H1 (cell line): ENCODE measurements around the gene PGM2. TPM values are rescaled to one million over a fixed set of nuclear protein-coding genes. Genes with fewer than 3 reads are reported as not detected.

Source experiments
- HDAC2 ChIP-seq, 2 experiments: fragments of 300-600 bp in 1 of 2; sonication (generic) in 1 of 2; IDR thresholded peaks; 2 replicates each; pipeline ENCODE4 v1.6.1; 2011 to 2012; ENCODE audit warnings: low read depth in 2 of 2, low read length in 2 of 2, mild to moderate bottlenecking in 2 of 2, moderate library complexity in 2 of 2, borderline replicate concordance in 1 of 2, inconsistent platforms in 1 of 2
- TAF7 ChIP-seq: optimal IDR thresholded peaks from 2 replicates; pipeline ENCODE3; 2011; ENCODE audit warnings: low read depth, mild to moderate bottlenecking, inconsistent platforms, low read length, moderate library complexity, borderline replicate concordance
- polyA plus RNA-seq, 7 experiments: library from polyadenylated mRNA; depleted of rRNA in 3 of 7; stranded (reverse) in 5 of 7; unstranded in 2 of 7; fragments of >200 nt in 5 of 7; fragments of 200-250 nt in 2 of 7; gene quantifications; 1 replicate in 5 of 7; 2 replicates in 1 of 7; 4 replicates in 1 of 7; pipeline versions ENCODE4 v1.2.1 to v1.2.3, GENCODE V29; 2011 to 2013; ENCODE audit warnings: missing spikeins in 2 of 7, mixed read lengths in 2 of 7
- total RNA-seq: library from RNA; stranded (reverse); fragmentation: NEBNext Ultra II Directional; extraction: Animal tissue kit (Norgen Biotek cat#: 25700); gene quantifications from 2 replicates; pipeline ENCODE4 v1.2.1, GENCODE V29; 2021

PGM2 gene
- total and polyA plus RNA-seq, 2 of the 8 experiments (the other 6 are each of a cell fraction or from before 2014, with no cell fraction given) = 7.7 to 38.0 TPM

- no peak for TF ChIP-seq HDAC2 (IDR thresholded peaks at IDR 0.05; ENCODE audit: borderline replicate concordance in 1 of 2, low read depth in 2 of 2, low read length in 2 of 2)
- TF ChIP-seq TAF7 = no peak
Measured at GRCh38 chr4:37795581-37796195, 30.8 kb upstream of the PGM2 start (continued).
